ENCODE measurements around the gene CARF.

The CARF gene

GRCh38 chr2:203025592-203025991 is 113.5 kb downstream of the CARF start:
- DNase-seq = no peak

DNA sequence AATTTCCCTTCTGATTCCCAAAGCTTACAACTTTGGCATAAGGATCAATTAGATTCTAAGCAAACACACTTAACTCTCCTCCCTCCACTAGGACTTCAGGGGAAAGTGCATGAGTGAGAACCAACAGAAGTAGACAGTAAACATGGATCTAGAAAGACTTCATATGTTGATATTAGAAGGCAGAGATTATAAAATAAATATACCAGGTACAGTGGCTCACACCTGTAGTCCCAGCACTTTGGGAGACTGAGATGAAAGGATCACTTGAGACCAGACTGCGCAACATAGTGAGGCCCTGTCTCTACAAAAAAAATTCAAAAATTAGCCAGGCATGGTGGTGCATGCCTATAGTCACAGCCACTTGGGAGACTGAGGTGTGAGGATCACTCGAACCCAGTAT is 118.5 kb downstream of the CARF start:
- no peak for DNase-seq

- no peak for DNase-seq
Observed at GRCh38 chr2:203030991-203031390, 118.9 kb downstream of the CARF start.

GRCh38 chr2:203033395-203033794 is 121.3 kb downstream of the CARF start:
- DNase-seq = no peak

DNA sequence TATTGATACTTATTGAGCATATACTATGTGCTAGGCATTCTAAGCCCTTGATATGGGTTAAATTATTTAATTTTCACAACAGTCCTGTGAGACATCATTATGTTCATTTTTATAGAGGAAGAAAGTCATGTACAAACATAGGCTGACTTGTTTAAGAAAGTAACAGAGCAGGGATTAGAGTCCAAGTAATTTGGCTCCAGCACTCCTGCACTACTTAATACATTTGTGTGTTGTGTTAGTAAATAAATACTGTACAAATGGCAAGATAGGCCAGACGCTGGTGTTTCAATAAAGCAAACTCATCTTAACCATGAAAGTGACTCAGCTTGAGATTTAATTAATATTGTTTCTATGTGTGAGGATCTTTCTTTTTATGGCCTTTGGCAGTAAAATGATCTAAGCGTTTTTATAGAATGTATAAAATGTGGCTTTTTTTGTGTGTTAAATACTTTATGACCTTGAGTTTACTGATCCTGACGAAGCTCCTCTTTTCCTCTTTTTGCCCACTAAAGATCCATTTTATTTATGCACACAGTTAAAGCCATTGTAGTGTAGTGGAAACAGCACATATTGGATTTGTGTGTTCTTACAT is 123.9 kb downstream of the CARF start:
- DNase-seq = no peak
